ENCODE measurements around the gene SPPL2A. TPM values are rescaled to one million over a fixed set of nuclear protein-coding genes. Genes with fewer than 3 reads are reported as not detected.
A peak's percentile ranks its signal among the peaks of the same experiment; 100 is the strongest.
"Not testable (repeated sequence)": the region's sequence is repeated elsewhere in the genome, so short reads cannot be mapped to it uniquely, and the experiment has no call there.

Gene SPPL2A
- total and polyA plus RNA-seq, 2 experiments from 2014 or later = 111 to 141 TPM

DNA sequence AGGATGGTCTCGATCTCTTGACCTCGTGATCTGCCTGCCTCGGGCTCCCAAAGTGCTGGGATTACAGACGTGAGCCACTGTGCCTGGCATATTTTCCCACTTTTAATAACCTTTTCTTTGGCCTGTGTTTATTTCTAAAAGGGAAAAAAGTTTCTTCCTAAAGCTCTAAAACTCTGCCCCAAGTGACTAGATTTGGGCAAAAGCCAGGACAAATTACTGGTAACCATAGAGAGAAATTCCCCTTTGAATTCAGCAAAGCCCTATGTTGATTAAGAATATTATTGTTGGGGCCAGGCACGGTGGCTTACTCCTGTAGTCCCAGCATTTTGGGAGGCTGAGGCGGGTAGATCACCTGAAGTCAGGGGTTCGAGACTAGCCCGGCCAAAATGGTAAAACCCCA, 67.4 kb downstream of the SPPL2A start:
- H3K9me2 ChIP-seq (replicated peaks; ENCODE audit: insufficient read depth) = no peaks in the 10 kb centered on the region
- H3K79me2 ChIP-seq = no peaks in the 10 kb centered on the region
- no peak overlapping the region for H3K27ac ChIP-seq
- TF ChIP-seq, protein P1, sequence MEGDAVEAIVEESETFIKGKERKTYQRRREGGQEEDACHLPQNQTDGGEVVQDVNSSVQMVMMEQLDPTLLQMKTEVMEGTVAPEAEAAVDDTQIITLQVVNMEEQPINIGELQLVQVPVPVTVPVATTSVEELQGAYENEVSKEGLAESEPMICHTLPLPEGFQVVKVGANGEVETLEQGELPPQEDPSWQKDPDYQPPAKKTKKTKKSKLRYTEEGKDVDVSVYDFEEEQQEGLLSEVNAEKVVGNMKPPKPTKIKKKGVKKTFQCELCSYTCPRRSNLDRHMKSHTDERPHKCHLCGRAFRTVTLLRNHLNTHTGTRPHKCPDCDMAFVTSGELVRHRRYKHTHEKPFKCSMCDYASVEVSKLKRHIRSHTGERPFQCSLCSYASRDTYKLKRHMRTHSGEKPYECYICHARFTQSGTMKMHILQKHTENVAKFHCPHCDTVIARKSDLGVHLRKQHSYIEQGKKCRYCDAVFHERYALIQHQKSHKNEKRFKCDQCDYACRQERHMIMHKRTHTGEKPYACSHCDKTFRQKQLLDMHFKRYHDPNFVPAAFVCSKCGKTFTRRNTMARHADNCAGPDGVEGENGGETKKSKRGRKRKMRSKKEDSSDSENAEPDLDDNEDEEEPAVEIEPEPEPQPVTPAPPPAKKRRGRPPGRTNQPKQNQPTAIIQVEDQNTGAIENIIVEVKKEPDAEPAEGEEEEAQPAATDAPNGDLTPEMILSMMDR (IDR thresholded peaks at IDR 0.05; ENCODE audit: poor library complexity) = no peak
- TF ChIP-seq EZH2 (IDR thresholded peaks at IDR 0.05; ENCODE audit: borderline replicate concordance) (no peak), EZH2phosphoT487 (IDR thresholded peaks at IDR 0.05; ENCODE audit: low read depth, severe bottlenecking, unreplicated experiment) (no peak)
- 85% methylated on average over 8 of the region's 8 CpGs for WGBS (ENCODE audit: low lambda C conversion rate, missing lambda C conversion rate)
- no peaks in the 10 kb centered on the region for H3K9me3 ChIP-seq (ENCODE audit: low read depth)
- peaks cover 9% of the 10 kb centered on the region for H3K4me1 ChIP-seq (ENCODE audit: insufficient read depth)
- no peak overlapping the region for H2AFZ ChIP-seq
- no peaks in the 10 kb centered on the region for H3K36me3 ChIP-seq (replicated peaks; ENCODE audit: insufficient read depth, low read depth)
- H4K20me1 ChIP-seq (ENCODE audit: insufficient read depth, poor library complexity, severe bottlenecking) = no peaks in the 10 kb centered on the region
- H3K4me3 ChIP-seq = no peak overlapping the region
- no peaks in the 10 kb centered on the region for H3K27me3 ChIP-seq
- no peak for DNase-seq (ENCODE audit: low spot score)
- no peak overlapping the region for H3K4me2 ChIP-seq

DNA sequence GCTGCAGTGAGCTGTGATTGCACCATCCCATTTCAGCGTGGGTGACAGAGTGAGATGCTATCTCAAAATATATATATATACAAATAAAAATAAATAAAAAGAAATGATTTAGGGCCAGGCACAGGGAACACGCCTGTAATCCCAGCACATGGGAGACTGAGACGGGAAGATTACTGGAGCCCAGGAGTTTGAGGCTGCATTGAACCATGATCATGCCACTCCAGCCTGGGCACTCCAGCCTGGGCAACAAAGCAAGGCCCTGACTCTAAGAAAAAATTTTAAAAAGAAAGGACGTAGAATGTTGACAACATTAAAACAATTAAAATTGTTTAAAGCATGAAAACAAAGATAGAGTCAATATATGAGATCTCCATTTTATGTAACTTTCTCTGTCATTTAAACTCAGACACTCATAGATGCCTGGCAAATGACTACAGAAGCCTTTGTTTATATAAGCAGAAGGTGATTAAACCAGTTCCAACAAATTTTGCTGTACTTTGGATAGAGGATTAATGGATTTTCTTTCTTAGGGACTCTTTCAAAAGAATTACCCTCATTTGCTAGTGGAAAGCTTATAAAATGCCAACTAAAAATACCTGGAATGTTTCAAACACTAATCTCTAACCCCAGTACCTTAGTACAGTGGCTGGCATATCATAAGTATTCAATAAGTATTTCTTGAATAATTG, 68.3 kb downstream of the SPPL2A start:
- H3K79me2 ChIP-seq = no peaks in the 10 kb centered on the region
- no peaks in the 10 kb centered on the region for H3K9me3 ChIP-seq (ENCODE audit: low read depth)

DNA sequence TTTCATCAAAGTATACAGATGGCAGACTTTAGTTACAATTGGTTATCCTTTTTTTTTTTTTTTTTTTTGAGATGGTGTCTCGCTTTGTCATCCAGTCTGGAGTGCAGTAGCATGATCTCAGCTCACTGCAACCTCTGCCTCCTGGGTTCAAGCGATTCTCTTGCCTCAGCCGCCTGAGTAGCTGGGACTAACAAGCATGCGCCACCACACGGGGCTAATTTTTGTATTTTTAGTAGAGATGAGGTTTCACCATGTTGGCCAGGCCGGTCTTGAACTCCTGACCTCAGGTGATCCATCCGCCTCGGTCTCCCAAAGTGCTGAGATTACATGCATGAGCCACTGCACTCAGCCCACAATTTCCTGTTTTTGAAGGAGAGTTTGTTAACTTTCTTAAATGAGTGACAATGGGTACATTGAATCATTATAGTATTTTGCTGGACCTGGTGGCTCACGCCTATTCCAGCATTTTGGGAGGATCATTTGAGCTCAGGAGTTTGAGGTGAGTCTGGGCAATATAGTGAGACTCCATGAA, 70.8 kb downstream of the SPPL2A start:
- not testable (repeated sequence) for H3K9me2 ChIP-seq (replicated peaks; ENCODE audit: insufficient read depth); H3K4me1 ChIP-seq (ENCODE audit: insufficient read depth); H3K4me3 ChIP-seq; H3K27ac ChIP-seq; H4K20me1 ChIP-seq (ENCODE audit: insufficient read depth, poor library complexity, severe bottlenecking); H3K79me2 ChIP-seq; H2AFZ ChIP-seq; H3K27me3 ChIP-seq; H3K9me3 ChIP-seq (ENCODE audit: low read depth); H3K4me2 ChIP-seq; H3K36me3 ChIP-seq (replicated peaks; ENCODE audit: insufficient read depth, low read depth); DNase-seq (ENCODE audit: low spot score)
- 96% methylated on average over 9 of the region's 9 CpGs for WGBS (ENCODE audit: low lambda C conversion rate, missing lambda C conversion rate)

More for the DNA sequence above, 68.3 kb downstream of the SPPL2A start:
- Histone ChIP-seq H3K4me2 (no peak overlapping the region), H2AFZ (no peak overlapping the region), H4K20me1 (ENCODE audit: insufficient read depth, poor library complexity, severe bottlenecking) (no peaks in the 10 kb centered on the region), H3K4me1 (ENCODE audit: insufficient read depth) (peaks cover 9% of the 10 kb centered on the region), H3K27me3 (no peaks in the 10 kb centered on the region), H3K4me3 (no peak overlapping the region), H3K27ac (no peak overlapping the region), H3K36me3 (replicated peaks; ENCODE audit: insufficient read depth, low read depth) (no peaks in the 10 kb centered on the region), H3K9me2 (replicated peaks; ENCODE audit: insufficient read depth) (no peaks in the 10 kb centered on the region)
- WGBS (ENCODE audit: low lambda C conversion rate, missing lambda C conversion rate) = 83% methylated on average over 4 of the region's 4 CpGs
- no peak for TF ChIP-seq EZH2 (IDR thresholded peaks at IDR 0.05; ENCODE audit: borderline replicate concordance)
- TF ChIP-seq EZH2phosphoT487 (IDR thresholded peaks at IDR 0.05; ENCODE audit: low read depth, severe bottlenecking, unreplicated experiment) = no peak
- TF ChIP-seq, protein P1 (IDR thresholded peaks at IDR 0.05; ENCODE audit: poor library complexity) = no peak
- no peak for DNase-seq (ENCODE audit: low spot score)

GRCh38 chr15:50687302-50687902, 78.1 kb downstream of the SPPL2A start:
- no peaks in the 10 kb centered on the region for H3K36me3 ChIP-seq (replicated peaks; ENCODE audit: insufficient read depth, low read depth)
- no peak for TF ChIP-seq EZH2phosphoT487 (IDR thresholded peaks at IDR 0.05; ENCODE audit: low read depth, severe bottlenecking, unreplicated experiment)
- TF ChIP-seq EZH2 (IDR thresholded peaks at IDR 0.05; ENCODE audit: borderline replicate concordance) = no peak
- TF ChIP-seq, protein P1 (IDR thresholded peaks at IDR 0.05; ENCODE audit: poor library complexity) = no peak
- no peaks in the 10 kb centered on the region for H3K27me3 ChIP-seq
- DNase-seq (ENCODE audit: low spot score) = no peak
- H3K79me2 ChIP-seq = peaks cover 40% of the 10 kb centered on the region
- peak overlapping the region; percentile 89 for H2AFZ ChIP-seq
- H3K9me2 ChIP-seq (replicated peaks; ENCODE audit: insufficient read depth) = no peaks in the 10 kb centered on the region
- peaks cover 27% of the 10 kb centered on the region for H4K20me1 ChIP-seq (ENCODE audit: insufficient read depth, poor library complexity, severe bottlenecking)
- H3K9me3 ChIP-seq (ENCODE audit: low read depth) = no peaks in the 10 kb centered on the region
- peak overlapping the region; percentile 99 for H3K27ac ChIP-seq
- H3K4me1 ChIP-seq (ENCODE audit: insufficient read depth) = peaks cover 9% of the 10 kb centered on the region
- H3K4me2 ChIP-seq = peak overlapping the region; percentile 73
- H3K4me3 ChIP-seq = peak overlapping the region; percentile 71
- WGBS (ENCODE audit: low lambda C conversion rate, missing lambda C conversion rate) = 54% methylated on average over 10 of the region's 10 CpGs
